ENCODE data around the gene TMEFF2.

GRCh38 chr2:192035731-192036442 lies 158.8 kb downstream of the TMEFF2 start:
- TF ChIP-seq GATA2 (IDR thresholded peaks at IDR 0.05; ENCODE audit: low read depth, low read length) (no peak), GATA3 (IDR thresholded peaks at IDR 0.05; ENCODE audit: low read depth, low read length) (no peak)

All from SH-SY5Y (cell line).